Upper lobe of left lung (tissue), 4 donors: Measurements from ENCODE around the gene ARHGEF19.
"Not testable (repeated sequence)": the region's sequence is repeated elsewhere in the genome, so short reads cannot be mapped to it uniquely, and the experiment has no call there.

Source experiments
- CTCF ChIP-seq, 6 experiments: fragments of 450-650 bp in 4 of 6; fragments of 200-600 bp in 2 of 6; sonication (generic) in 2 of 6; IDR thresholded peaks; one replicate each; pipeline ENCODE4 v1.5.1; 2016 to 2019; ENCODE audit warnings: antibody characterized with exemption in 6 of 6
- EP300 ChIP-seq, 4 donors: sonication (generic); formaldehyde crosslinking; IDR thresholded peaks; one replicate each; pipeline ENCODE4 v1.5.1; 2017; ENCODE audit warnings: antibody characterized with exemption in 4 of 4, control low read depth in 2 of 4
- POLR2A ChIP-seq, 4 donors: fragments of 450-650 bp; IDR thresholded peaks; one replicate each; pipeline ENCODE4 v1.5.1; 2016 to 2017; ENCODE audit warnings: antibody characterized with exemption in 4 of 4, mild to moderate bottlenecking in 2 of 4
- POLR2AphosphoS5 ChIP-seq, 2 donors: sonication (generic); formaldehyde crosslinking; IDR thresholded peaks; one replicate each; pipeline ENCODE4 v1.5.1; 2017; ENCODE audit warnings: antibody characterized with exemption in 2 of 2

GRCh38 chr1:16213544-16213943 lies 1.1 kb upstream of the ARHGEF19 start:
- not testable (repeated sequence) for TF ChIP-seq POLR2AphosphoS5, CTCF, EP300, POLR2A (IDR thresholded peaks at IDR 0.05)
